ENCODE data around the gene TP53.

DNA sequence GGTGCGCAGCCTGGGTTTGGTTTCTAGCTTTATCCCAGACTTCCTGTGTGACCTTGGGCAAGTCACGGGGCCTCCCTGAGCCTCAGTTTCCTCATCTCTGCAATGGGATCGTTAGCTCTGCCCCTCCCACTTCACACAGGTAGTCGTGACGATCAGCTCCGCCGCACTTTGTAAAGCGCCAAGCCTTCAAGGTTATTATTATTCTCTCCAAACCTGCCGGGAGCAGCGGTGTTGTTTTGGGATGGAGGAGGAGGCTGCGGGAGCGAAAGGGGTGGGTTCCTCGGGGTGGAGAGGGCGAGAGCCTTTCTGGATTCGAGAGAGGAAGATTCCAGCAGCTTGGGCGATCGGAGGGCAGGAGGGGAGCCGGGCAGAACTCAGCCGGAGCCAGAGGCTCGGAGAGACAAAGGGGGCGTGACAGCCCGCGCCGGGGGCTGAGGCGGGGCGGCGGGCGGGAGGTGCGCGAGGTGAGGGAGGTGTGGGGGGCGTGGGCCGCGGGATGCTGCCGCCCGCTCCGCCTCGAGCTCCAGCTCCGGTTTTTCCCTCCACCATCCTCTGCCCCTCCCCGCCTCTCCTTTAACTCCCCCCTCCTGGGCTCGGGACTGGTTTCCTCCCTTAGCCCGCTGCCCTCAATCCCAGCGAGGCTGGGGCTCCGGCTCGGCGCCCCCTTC is 17.4 kb upstream of the TP53 start, which contains the start of gene EFNB3:
- no peak for TF ChIP-seq CTCF (tag by site-specific recombination; IDR thresholded peaks at IDR 0.05)
- no peak for TF ChIP-seq ZNF133 (tag by site-specific recombination; IDR thresholded peaks at IDR 0.05)
- no peak for TF ChIP-seq ZFP41 (tag by site-specific recombination; IDR thresholded peaks at IDR 0.05; ENCODE audit: borderline replicate concordance)
- no peak for TF ChIP-seq ZNF776 (tag by site-specific recombination; IDR thresholded peaks at IDR 0.05; ENCODE audit: borderline replicate concordance)
- peak; percentile 44 for TF ChIP-seq IKZF3 (tag by site-specific recombination; IDR thresholded peaks at IDR 0.05)
